ENCODE results near the gene MEFV. TPM values are rescaled to one million over a fixed set of nuclear protein-coding genes. Genes with fewer than 3 reads are reported as not detected.

MEFV gene
- total and polyA plus RNA-seq, 10 of the 15 experiments (the other 5 are each of a cell fraction or from before 2014, with no cell fraction given) = 0.03 to 0.11 (median 0.09) TPM; not detected in 5

DNA sequence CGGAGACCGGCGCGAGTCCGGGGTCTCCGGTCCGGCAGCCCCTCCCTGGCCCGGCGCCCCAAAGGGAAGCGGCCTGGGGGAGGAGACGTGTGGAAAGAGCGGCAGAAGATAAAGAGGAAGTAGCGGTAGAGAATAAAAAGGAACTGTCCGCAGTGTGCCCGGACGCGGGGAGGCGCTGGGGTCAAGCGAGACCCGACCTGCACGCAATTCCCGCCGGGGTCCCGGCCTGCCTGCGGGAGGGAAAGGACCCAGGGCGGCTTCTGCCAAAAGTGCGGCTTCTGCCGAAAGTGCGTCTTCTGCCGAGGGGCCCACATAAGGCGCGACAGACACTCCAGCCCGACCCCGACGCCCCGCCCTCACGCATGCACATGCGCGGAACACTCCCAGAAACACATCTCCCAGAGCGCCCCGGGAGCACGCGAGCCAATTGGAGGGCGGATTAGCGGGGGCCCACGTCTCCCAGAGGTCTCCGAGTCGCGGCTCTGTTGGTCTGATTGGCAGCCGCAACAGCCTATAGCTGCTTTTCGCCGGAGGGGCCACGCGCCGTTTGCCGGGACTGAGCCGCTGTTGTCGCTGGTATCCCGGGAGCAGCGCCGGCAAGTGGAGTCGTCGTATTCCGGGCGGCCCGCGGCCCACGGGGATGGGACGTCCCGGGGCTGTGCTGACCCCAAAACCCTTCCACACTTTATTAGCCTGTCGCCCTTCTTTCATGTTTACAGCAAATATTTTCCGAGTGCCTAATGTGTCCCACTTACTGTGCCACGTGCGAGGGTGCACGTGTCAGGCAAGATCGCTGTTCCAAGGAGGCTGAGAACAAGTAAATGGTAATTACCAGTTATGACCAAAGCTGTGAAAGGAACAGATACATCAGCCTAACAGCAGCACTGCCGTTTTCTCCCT is 8.0 kb upstream of the MEFV start (continued):
- no peak for TF ChIP-seq CUX1 (IDR thresholded peaks at IDR 0.05; ENCODE audit: insufficient replicate concordance, low read depth, low read length)
- 0 out of 2 replicates have a peak, but pooled peaks have one; percentile 16 for TF ChIP-seq TARDBP (IDR thresholded peaks at IDR 0.05; ENCODE audit: borderline replicate concordance)
- peak; percentile 84 for TF ChIP-seq MXI1 (IDR thresholded peaks at IDR 0.05; ENCODE audit: low read depth, low read length)
- TF ChIP-seq TCF3 (IDR thresholded peaks at IDR 0.05; ENCODE audit: borderline replicate concordance, insufficient read depth, low read depth, low read length) = no peak
- no peak for TF ChIP-seq SMARCA5 (IDR thresholded peaks at IDR 0.05)
- no peak for TF ChIP-seq ZBED1 (IDR thresholded peaks at IDR 0.05; ENCODE audit: borderline replicate concordance)
- no peak for TF ChIP-seq MTA3 (IDR thresholded peaks at IDR 0.05; ENCODE audit: borderline replicate concordance, low read length)
- peak; percentile 93 for TF ChIP-seq IKZF1 (conservative IDR thresholded peaks at IDR 0.05)
- TF ChIP-seq NRF1 (conservative IDR thresholded peaks at IDR 0.05; ENCODE audit: low read depth, low read length) = peak; percentile 66
- peak; percentile 83 for TF ChIP-seq KLF5 (IDR thresholded peaks at IDR 0.05; ENCODE audit: partially characterized antibody)
- TF ChIP-seq RAD51 (IDR thresholded peaks at IDR 0.05) = peak; percentile 61; the same call in 1 of the 2 replicates
- TF ChIP-seq ZSCAN29 (IDR thresholded peaks at IDR 0.05) = no peak
- no peak for TF ChIP-seq ZNF384 (IDR thresholded peaks at IDR 0.05; ENCODE audit: borderline replicate concordance, low read depth, low read length)
- 0 out of 2 replicates have a peak, but pooled peaks have one; percentile 22 for TF ChIP-seq MEF2A (IDR thresholded peaks at IDR 0.05; ENCODE audit: insufficient read depth, low read depth, low read length)
- TF ChIP-seq MYC (IDR thresholded peaks at IDR 0.05; ENCODE audit: insufficient read depth, insufficient read length, insufficient replicate concordance, low read length, severe bottlenecking) = peak; percentile 85
- peak; percentile 38 to 47 (median 44) for TF ChIP-seq CTCF (IDR thresholded peaks at IDR 0.05 in 2 of 3, conservative IDR thresholded peaks at IDR 0.05 in 1 of 3; ENCODE audit: control insufficient read depth in 2 of 3, extremely low read depth in 1 of 3, insufficient read depth in 1 of 3, low read depth in 3 of 3, low read length in 3 of 3)
- 0 out of 2 replicates have a peak, but pooled peaks have one; percentile 34 for TF ChIP-seq RB1 (IDR thresholded peaks at IDR 0.05; ENCODE audit: borderline replicate concordance)
- TF ChIP-seq PKNOX1 (IDR thresholded peaks at IDR 0.05) = peak; percentile 99
- TF ChIP-seq IKZF2 (IDR thresholded peaks at IDR 0.05) = peak; percentile 57 to 71; a peak in 3 of 4 replicates
- no peak for TF ChIP-seq SREBF2 (IDR thresholded peaks at IDR 0.05; ENCODE audit: low read length)
- TF ChIP-seq SMAD5 (IDR thresholded peaks at IDR 0.05; ENCODE audit: low read depth) = peak; percentile 19; the same call in 1 of the 2 replicates
